Left kidney (tissue), 2 donors: Measurements from ENCODE around the gene RFC5. TPM values are rescaled to one million over a fixed set of nuclear protein-coding genes. Genes with fewer than 3 reads are reported as not detected.
"Not testable (repeated sequence)": the region's sequence is repeated elsewhere in the genome, so short reads cannot be mapped to it uniquely, and the experiment has no call there.

Experiments used
- DNase-seq: peaks from one replicate; pipeline ENCODE4 v3.0.0-alpha.2; 2013
- polyA plus RNA-seq: library from polyadenylated mRNA; unstranded; fragments of 120-200 nt; gene quantifications from one replicate; pipeline ENCODE4 v1.2.1, GENCODE V29; 2013; ENCODE audit not compliant: insufficient read length

The RFC5 gene
- polyA plus RNA-seq, 1 donor, result 44.6 TPM

DNA sequence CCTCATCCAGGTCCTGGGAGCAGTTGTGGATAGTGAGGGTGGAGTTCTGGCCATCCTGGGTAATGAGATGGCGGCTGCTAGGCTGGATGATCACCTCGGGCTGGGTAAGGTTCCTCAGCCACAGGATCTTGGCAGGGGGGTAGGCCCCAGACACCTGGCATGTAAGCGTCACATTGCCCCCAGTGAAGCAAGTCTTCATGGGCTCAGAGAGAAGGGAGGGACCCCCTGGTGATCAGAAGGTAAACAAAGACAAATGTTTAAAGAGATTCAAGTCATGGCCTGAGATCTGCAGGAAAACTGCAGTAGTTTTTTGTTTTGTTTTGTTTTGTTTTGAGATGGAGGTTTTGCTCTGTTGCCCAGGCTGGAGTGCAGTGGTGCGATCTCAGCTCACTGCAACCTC lies 57.3 kb downstream of the RFC5 start:
- no peak for DNase-seq

DNA sequence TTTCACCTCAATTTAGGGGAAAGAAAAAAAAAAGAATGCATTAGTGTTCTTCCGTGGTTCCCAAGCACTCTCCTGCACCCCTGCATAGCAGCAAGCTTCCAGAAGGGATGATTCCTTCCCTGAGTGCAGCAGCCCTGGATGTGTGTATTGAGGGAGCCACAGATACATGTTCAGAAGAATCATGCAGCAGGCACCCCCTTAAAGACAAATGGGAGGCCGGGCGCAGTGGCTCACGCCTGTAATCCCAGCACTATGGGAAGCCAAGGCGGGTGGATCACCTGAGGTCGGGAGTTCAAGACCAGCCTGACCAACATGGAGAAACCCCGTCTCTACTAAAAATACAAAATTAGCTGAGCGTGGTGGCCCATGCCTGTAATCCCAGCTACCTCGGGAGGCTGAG lies 65.0 kb downstream of the RFC5 start:
- DNase-seq, result not testable (repeated sequence)

Other genes with a start within 250 kb of the RFC5 start
- 1.2 TPM for gene KSR2, start 47.7 kb upstream of the RFC5 start, polyA plus RNA-seq
- 50.4 TPM for gene WSB2, start 44.5 kb downstream of the RFC5 start, polyA plus RNA-seq
- gene VSIG10, start 87.3 kb downstream of the RFC5 start, polyA plus RNA-seq, result 35.4 TPM
- gene PEBP1, start 119.4 kb downstream of the RFC5 start, polyA plus RNA-seq, result 263 TPM